ENCODE results near the gene CHRNG.

Gene CHRNG

DNA sequence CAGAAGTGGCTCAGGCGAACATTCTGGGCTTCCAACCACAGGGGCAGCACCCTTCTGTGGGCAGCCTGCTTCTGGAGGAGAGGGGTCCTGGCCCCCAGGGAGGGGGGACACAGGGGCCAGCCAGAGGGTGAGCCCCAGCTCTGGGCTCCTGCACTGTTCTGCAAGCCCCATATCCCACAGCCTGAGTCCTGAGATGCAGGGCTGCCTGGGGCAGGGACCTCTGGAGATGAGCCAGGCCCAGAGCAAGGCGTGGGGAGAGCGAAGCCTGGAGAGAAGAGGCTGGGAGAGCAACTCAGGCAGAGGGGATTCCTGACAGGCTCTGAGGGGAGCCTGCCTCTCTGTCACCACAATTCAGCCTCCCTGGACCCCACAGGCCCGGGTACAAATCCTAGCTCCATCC, 32.8 kb upstream of the CHRNG start:
- Histone ChIP-seq H3K27ac (ENCODE audit: low read depth, low read length, severe bottlenecking) (no peak overlapping the region), H3K9me3 (ENCODE audit: control insufficient read depth, low read length) (no peaks in the 10 kb centered on the region), H3K4me3 (ENCODE audit: extremely low read depth, insufficient read depth, low read length, poor library complexity, severe bottlenecking) (no peak overlapping the region), H3K36me3 (ENCODE audit: control insufficient read depth, insufficient read depth, low read length) (no peaks in the 10 kb centered on the region), H3K4me1 (ENCODE audit: control insufficient read depth, insufficient read depth, low read length, poor library complexity, severe bottlenecking) (peaks cover 9% of the 10 kb centered on the region)
- WGBS, 2 experiments (ENCODE audit: insufficient coverage in 2 of 2): 91 to 100% methylated on average over 3 to 4 of the region's 4 CpGs

DNA sequence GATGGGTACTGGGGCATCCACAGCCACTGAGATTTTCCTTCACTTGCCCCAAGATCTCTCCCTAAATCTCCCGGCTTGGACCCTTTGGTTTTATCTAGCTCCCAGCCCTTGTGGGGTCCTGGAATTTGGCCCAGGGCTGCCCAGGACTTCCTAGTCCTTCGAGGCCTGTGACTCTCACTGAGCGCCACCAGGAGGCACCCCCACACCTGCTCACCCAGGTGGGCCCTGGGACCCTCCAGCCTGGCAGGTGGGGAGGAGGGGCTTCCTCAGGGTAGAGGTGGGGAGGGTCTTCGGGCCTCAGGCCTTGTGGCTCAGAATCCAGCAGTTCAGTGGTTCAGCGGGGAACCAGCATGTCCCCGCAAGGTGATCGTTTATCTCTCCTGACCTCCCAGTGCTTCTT, 31.2 kb upstream of the CHRNG start:
- Histone ChIP-seq H3K4me3 (ENCODE audit: extremely low read depth, insufficient read depth, low read length, poor library complexity, severe bottlenecking) (no peak overlapping the region), H3K27ac (ENCODE audit: low read depth, low read length, severe bottlenecking) (no peak overlapping the region), H3K4me1 (ENCODE audit: control insufficient read depth, insufficient read depth, low read length, poor library complexity, severe bottlenecking) (peaks cover 5% of the 10 kb centered on the region), H3K9me3 (ENCODE audit: control insufficient read depth, low read length) (no peaks in the 10 kb centered on the region), H3K36me3 (ENCODE audit: control insufficient read depth, insufficient read depth, low read length) (no peaks in the 10 kb centered on the region)
- WGBS, 2 experiments (ENCODE audit: insufficient coverage in 2 of 2): 78 to 80% methylated on average over 3 to 5 of the region's 7 CpGs

DNA sequence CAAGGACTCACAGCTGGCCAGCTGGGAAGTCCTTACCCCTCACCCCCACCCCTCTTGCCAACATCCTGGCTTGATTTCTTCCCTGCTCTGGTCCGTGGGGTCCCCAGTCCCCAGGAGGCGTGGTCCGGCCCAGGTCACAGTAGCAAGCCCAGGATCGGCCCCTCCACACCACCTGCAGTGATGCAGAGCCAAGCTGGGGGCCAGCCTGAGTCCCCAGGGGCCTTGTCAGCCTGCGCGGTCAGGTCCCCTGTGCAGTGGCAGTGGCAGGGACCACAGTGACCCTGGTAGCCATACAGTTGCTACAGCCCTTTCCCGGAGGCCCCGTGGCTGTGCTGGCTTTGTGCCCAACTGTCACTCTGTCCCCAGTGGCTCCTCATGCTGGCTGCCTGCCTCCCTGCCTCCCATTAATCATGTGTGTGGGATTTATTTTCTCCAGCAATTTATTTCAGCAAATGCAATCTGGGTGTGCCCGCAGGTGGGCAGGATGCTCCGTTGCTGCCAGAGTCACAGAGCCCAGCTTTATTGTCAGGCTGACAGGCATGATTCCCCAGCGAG, 28.1 kb upstream of the CHRNG start:
- no peaks in the 10 kb centered on the region for H3K4me1 ChIP-seq (ENCODE audit: control insufficient read depth, insufficient read depth, low read length, poor library complexity, severe bottlenecking)
- H3K36me3 ChIP-seq (ENCODE audit: control insufficient read depth, insufficient read depth, low read length): no peaks in the 10 kb centered on the region
- no peaks in the 10 kb centered on the region for H3K9me3 ChIP-seq (ENCODE audit: control insufficient read depth, low read length)
- no peak overlapping the region for H3K4me3 ChIP-seq (ENCODE audit: extremely low read depth, insufficient read depth, low read length, poor library complexity, severe bottlenecking)
- no peak overlapping the region for H3K27ac ChIP-seq (ENCODE audit: low read depth, low read length, severe bottlenecking)
- 86% methylated on average over 8 to 10 of the region's 11 CpGs for WGBS, 2 experiments (ENCODE audit: insufficient coverage in 2 of 2)

DNA sequence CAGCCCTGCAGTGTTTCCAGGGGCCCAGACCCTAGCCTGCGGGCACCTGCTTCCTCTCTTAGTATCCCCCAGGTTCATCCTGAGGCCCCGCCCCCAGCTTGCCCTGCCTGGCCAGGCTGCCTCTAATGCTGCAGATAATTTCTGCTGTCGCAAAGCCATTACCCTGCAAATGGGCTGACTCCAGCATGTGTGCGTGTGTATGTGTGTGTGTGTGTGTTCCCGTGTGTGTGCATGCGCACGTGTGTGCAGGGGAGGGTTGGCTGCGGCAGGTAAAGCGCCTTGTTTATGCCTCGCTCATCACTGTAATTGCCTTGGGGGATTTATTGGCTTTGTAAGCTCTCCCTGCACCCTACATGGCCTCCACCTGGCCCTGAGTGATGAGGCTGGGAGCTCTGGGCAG, 26.9 kb upstream of the CHRNG start:
- 88 to 90% methylated on average over 9 to 10 of the region's 10 CpGs for WGBS, 2 experiments (ENCODE audit: insufficient coverage in 2 of 2)
- H3K27ac ChIP-seq (ENCODE audit: low read depth, low read length, severe bottlenecking): no peak overlapping the region
- no peaks in the 10 kb centered on the region for H3K4me1 ChIP-seq (ENCODE audit: control insufficient read depth, insufficient read depth, low read length, poor library complexity, severe bottlenecking)
- H3K4me3 ChIP-seq (ENCODE audit: extremely low read depth, insufficient read depth, low read length, poor library complexity, severe bottlenecking): no peak overlapping the region
- H3K36me3 ChIP-seq (ENCODE audit: control insufficient read depth, insufficient read depth, low read length): no peaks in the 10 kb centered on the region
- H3K9me3 ChIP-seq (ENCODE audit: control insufficient read depth, low read length): no peaks in the 10 kb centered on the region

DNA sequence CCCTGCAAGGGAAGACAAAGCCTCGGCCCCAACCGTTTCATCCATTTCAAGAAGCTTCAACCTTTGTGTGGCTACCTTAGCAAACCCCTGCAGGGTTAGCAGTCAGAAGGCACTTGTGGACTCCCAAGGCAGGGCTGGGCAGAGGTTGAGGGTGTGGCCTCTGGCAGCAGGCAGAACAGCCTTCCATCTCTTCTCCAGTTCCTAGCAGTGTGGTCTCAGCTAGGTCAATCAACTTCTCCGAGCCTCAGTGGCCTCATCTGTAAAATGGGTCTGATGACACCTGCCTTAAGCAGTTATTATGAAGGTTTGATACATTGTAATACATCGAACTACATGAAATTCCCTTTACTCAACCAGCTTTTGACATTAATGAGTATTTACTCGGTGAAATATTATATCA, 26.1 kb upstream of the CHRNG start:
- Histone ChIP-seq H3K27ac (ENCODE audit: low read depth, low read length, severe bottlenecking) (no peak overlapping the region), H3K36me3 (ENCODE audit: control insufficient read depth, insufficient read depth, low read length) (no peaks in the 10 kb centered on the region), H3K9me3 (ENCODE audit: control insufficient read depth, low read length) (no peaks in the 10 kb centered on the region), H3K4me1 (ENCODE audit: control insufficient read depth, insufficient read depth, low read length, poor library complexity, severe bottlenecking) (no peaks in the 10 kb centered on the region), H3K4me3 (ENCODE audit: extremely low read depth, insufficient read depth, low read length, poor library complexity, severe bottlenecking) (no peak overlapping the region)
- WGBS, 2 experiments (ENCODE audit: insufficient coverage in 2 of 2): 69 to 80% methylated on average over 1 to 2 of the region's 5 CpGs

DNA sequence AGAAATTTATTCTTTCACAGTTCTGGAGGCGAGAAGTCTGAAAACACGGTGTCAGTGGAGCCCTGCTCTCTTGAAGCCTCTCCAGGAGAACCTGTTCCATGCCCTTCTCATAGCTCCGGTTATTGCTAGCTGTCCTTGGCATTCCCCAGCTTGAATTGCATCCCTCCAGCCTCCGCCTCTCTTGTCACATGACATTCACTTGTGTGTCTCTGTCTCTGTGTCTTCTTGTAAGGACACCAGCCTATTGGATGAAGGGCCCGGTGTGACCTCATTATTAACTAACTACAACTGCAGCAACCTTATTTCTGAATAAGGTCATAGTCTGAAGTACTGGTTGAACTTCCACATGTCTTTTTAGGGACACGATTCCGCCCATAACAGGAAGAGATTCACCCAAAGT, 23.9 kb upstream of the CHRNG start:
- 89 to 92% methylated on average over 6 to 7 of the region's 7 CpGs for WGBS, 2 experiments (ENCODE audit: insufficient coverage in 2 of 2)

DNA sequence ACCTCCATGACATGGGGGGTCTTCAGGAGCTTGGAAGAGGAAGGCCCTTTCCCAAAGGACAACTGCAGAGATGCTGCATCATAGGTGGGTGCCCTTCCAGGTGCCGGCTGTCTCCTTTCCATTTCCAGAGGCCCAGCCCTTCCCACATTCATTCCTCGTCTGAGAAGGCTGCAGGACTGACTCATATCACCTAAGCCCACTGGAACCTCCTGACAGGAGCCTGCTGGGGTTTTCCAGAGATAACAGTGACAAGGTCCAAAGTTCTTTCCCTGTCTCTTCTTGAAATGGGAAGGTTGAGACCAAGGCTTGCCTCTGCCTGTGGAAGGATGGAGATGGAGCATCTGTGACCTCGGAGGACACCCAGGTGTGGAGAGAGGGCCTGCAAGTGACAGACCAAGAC, 22.9 kb upstream of the CHRNG start:
- H3K9me3 ChIP-seq (ENCODE audit: control insufficient read depth, low read length): no peaks in the 10 kb centered on the region
- 84 to 91% methylated on average over 3 of the region's 3 CpGs for WGBS, 2 experiments (ENCODE audit: insufficient coverage in 2 of 2)
- H3K4me1 ChIP-seq (ENCODE audit: control insufficient read depth, insufficient read depth, low read length, poor library complexity, severe bottlenecking): no peaks in the 10 kb centered on the region
- no peak overlapping the region for H3K4me3 ChIP-seq (ENCODE audit: extremely low read depth, insufficient read depth, low read length, poor library complexity, severe bottlenecking)
- no peak overlapping the region for H3K27ac ChIP-seq (ENCODE audit: low read depth, low read length, severe bottlenecking)
- no peaks in the 10 kb centered on the region for H3K36me3 ChIP-seq (ENCODE audit: control insufficient read depth, insufficient read depth, low read length)

More for the DNA sequence above, 23.9 kb upstream of the CHRNG start:
- Histone ChIP-seq H3K27ac (ENCODE audit: low read depth, low read length, severe bottlenecking) (no peak overlapping the region), H3K36me3 (ENCODE audit: control insufficient read depth, insufficient read depth, low read length) (no peaks in the 10 kb centered on the region), H3K4me3 (ENCODE audit: extremely low read depth, insufficient read depth, low read length, poor library complexity, severe bottlenecking) (no peak overlapping the region), H3K4me1 (ENCODE audit: control insufficient read depth, insufficient read depth, low read length, poor library complexity, severe bottlenecking) (no peaks in the 10 kb centered on the region), H3K9me3 (ENCODE audit: control insufficient read depth, low read length) (no peaks in the 10 kb centered on the region)

DNA sequence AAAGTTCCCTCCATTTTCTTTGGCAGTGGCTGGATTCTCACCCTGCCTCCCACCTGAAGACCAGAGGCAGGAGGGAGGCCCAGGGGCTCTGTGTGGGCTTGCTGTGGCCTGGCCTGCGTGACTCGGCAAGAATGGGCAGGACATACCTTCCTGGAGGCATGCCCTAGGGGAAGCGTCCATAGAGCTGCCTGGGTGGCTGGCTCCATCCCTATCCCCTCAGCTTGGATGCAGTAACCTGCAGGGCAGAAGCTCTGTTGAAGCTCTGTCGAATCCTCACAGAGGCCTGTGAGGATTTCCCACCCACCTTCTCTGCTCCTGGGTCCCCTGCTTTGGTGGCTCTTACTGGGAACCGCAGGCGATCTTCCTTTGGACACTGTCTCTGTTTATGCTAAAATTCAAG, 20.6 kb upstream of the CHRNG start:
- Histone ChIP-seq H3K4me1 (ENCODE audit: control insufficient read depth, insufficient read depth, low read length, poor library complexity, severe bottlenecking) (peaks cover 6% of the 10 kb centered on the region), H3K9me3 (ENCODE audit: control insufficient read depth, low read length) (no peaks in the 10 kb centered on the region), H3K27ac (ENCODE audit: low read depth, low read length, severe bottlenecking) (no peak overlapping the region), H3K4me3 (ENCODE audit: extremely low read depth, insufficient read depth, low read length, poor library complexity, severe bottlenecking) (no peak overlapping the region), H3K36me3 (ENCODE audit: control insufficient read depth, insufficient read depth, low read length) (no peaks in the 10 kb centered on the region)
- 18 to 33% methylated on average over 4 of the region's 6 CpGs for WGBS, 2 experiments (ENCODE audit: insufficient coverage in 2 of 2)

DNA sequence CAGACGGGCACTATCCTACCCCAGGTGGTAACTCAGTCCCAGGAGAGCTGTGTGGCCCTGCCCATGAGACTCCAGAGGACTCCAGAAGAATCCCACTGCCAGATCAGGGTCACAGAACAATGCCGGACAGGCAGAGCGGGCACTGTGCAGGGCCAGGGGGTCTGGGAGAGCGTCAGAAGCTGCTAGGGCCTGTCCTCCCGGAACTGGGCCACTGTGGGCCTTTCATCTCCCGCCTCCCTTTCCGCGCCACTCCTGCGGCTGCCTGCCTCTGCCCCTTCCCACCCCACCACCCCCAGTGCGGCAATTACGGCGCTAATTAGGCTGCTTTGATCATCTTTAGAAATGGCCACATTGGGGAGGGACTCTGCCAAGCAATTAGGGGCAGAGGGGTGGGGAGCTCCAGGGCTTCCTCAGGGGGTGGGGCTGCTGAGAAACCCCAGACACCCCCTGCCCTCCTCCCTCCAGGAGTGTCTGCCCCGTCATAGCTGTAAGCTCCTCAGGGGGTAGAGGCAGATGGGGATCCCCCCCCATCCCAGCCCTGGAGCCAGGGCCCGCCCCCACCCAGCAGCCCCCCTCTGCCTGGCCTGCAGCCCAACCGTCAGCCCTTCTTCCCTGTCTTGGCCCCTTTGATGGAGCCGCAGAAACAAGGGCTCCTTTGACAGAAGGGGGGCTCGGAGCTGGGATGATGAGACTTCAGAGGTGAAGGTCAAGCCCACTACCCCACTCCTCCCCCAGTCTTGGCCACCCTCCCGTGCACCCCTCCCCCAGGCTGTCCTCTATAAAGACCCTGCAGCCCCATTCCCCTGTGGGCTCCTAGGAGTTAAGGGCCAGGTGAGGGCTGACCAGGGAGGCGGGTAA, 19.7 kb upstream of the CHRNG start, which contains the start of gene PRSS56:
Gene PRSS56, plus strand, starts transcription at position 808 of the 858 bp plus-strand sequence. CDS start 211 bp downstream, outside the sequence.
- H3K27ac ChIP-seq (ENCODE audit: low read depth, low read length, severe bottlenecking): no peak within 1 kb of the TSS
- no peak within 1 kb of the TSS for H3K4me3 ChIP-seq (ENCODE audit: extremely low read depth, insufficient read depth, low read length, poor library complexity, severe bottlenecking)
- WGBS, 2 experiments (ENCODE audit: insufficient coverage in 2 of 2): 60 to 68% methylated on average over 6 to 11 of the region's 19 CpGs
- H3K4me1 ChIP-seq (ENCODE audit: control insufficient read depth, insufficient read depth, low read length, poor library complexity, severe bottlenecking): peaks cover 6% of the 10 kb centered on the region
- H3K9me3 ChIP-seq (ENCODE audit: control insufficient read depth, low read length): no peaks in the 10 kb centered on the region
- H3K36me3 ChIP-seq (ENCODE audit: control insufficient read depth, insufficient read depth, low read length): no peaks in the 10 kb centered on the region

DNA sequence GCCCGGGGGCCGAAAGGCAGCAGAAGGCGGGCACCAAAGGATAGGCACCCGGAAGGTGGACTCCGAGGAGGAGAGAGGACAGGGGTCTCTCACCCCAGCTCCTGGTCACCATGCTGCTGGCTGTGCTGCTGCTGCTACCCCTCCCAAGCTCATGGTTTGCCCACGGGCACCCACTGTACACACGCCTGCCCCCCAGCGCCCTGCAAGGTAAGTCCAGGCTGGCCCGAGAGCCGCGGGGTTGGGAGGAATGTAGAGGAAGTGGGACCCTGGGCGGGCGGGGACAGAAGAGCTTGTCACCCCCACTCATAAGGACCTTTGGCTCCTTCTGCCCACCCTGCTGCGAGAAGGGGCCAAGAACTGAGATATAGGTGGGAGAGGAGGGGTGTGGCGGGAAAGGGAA, 19.0 kb upstream of the CHRNG start:
- no peak overlapping the region for H3K4me3 ChIP-seq (ENCODE audit: extremely low read depth, insufficient read depth, low read length, poor library complexity, severe bottlenecking)
- 67 to 78% methylated on average over 4 to 6 of the region's 15 CpGs for WGBS, 2 experiments (ENCODE audit: insufficient coverage in 2 of 2)
- H3K9me3 ChIP-seq (ENCODE audit: control insufficient read depth, low read length): no peaks in the 10 kb centered on the region
- no peaks in the 10 kb centered on the region for H3K36me3 ChIP-seq (ENCODE audit: control insufficient read depth, insufficient read depth, low read length)
- peaks cover 6% of the 10 kb centered on the region for H3K4me1 ChIP-seq (ENCODE audit: control insufficient read depth, insufficient read depth, low read length, poor library complexity, severe bottlenecking)
- no peak overlapping the region for H3K27ac ChIP-seq (ENCODE audit: low read depth, low read length, severe bottlenecking)

DNA sequence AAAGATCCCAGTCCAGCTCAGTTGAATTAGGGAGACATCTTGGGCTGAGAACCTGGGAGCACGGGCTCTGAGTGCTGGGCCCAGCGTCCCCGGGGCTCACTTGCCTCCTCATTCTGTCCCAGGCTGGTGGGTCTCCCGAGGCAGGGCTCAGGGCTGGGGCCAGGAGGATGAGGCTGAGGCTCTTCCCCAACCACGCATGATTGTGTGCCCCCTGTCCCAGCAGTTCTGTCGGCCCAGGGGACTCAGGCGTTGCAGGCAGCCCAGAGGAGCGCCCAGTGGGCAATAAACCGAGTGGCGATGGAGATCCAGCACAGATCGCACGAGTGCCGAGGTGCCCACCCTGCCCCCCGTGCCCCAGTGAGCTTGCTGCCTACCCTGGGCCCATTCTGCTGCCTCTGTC, 18.4 kb upstream of the CHRNG start:
- Histone ChIP-seq H3K4me3 (ENCODE audit: extremely low read depth, insufficient read depth, low read length, poor library complexity, severe bottlenecking) (no peak overlapping the region), H3K4me1 (ENCODE audit: control insufficient read depth, insufficient read depth, low read length, poor library complexity, severe bottlenecking) (peaks cover 6% of the 10 kb centered on the region), H3K9me3 (ENCODE audit: control insufficient read depth, low read length) (no peaks in the 10 kb centered on the region), H3K27ac (ENCODE audit: low read depth, low read length, severe bottlenecking) (no peak overlapping the region), H3K36me3 (ENCODE audit: control insufficient read depth, insufficient read depth, low read length) (no peaks in the 10 kb centered on the region)
- WGBS, 2 experiments (ENCODE audit: insufficient coverage in 2 of 2): 87 to 91% methylated on average over 14 of the region's 14 CpGs
